Measurements from ENCODE around the gene CASP3.
"Not testable (repeated sequence)": the region's sequence is repeated elsewhere in the genome, so short reads cannot be mapped to it uniquely, and the experiment has no call there.

DNA sequence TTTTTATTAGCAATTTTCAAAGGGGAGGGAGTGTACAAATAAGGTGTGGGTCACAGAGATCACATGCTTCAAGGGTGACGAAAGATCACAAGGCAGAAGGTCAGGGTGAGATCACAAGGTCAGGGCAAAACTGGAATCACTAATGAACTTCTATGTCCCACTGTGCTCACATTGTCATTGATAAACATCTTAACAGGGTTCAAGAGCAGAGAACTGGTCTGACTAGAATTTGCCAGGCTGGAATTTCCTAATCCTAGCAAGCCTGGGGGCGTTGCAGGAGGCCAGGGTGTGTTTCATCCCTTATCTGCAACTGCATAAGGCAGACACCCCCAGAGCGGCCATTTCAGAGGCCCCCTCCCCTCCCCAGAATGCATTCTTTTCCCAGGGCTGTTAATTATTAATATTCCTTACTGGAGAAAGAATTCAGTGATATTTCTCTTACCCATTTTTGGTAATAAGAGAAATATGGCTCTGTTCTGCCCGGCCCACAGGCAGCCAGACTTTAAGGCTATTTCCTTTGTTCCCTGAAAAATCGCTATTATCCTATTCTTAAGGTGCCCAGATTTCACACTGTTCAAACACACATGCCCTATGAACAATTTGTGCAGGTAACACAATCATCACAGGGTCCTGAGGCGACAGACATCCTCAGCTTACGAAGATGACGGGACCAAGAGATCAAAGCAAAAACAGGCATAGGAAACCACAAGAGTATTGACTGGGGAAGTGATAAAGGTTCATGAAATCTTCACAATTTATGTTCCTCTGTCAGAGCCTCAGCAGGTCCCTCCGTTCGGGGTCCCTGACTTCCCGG lies 23.3 kb downstream of the CASP3 start:
- TF ChIP-seq, protein P1, sequence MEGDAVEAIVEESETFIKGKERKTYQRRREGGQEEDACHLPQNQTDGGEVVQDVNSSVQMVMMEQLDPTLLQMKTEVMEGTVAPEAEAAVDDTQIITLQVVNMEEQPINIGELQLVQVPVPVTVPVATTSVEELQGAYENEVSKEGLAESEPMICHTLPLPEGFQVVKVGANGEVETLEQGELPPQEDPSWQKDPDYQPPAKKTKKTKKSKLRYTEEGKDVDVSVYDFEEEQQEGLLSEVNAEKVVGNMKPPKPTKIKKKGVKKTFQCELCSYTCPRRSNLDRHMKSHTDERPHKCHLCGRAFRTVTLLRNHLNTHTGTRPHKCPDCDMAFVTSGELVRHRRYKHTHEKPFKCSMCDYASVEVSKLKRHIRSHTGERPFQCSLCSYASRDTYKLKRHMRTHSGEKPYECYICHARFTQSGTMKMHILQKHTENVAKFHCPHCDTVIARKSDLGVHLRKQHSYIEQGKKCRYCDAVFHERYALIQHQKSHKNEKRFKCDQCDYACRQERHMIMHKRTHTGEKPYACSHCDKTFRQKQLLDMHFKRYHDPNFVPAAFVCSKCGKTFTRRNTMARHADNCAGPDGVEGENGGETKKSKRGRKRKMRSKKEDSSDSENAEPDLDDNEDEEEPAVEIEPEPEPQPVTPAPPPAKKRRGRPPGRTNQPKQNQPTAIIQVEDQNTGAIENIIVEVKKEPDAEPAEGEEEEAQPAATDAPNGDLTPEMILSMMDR (IDR thresholded peaks at IDR 0.05): not testable (repeated sequence)
- TF ChIP-seq EZH2 (IDR thresholded peaks at IDR 0.05; ENCODE audit: borderline replicate concordance, insufficient read depth, low read depth, low read length, poor library complexity, severe bottlenecking): not testable (repeated sequence)

Data from B cell (primary cell).